Left lung (tissue), 10 donors: ENCODE data around the gene PCDHA9. TPM values are rescaled to one million over a fixed set of nuclear protein-coding genes. Genes with fewer than 3 reads are reported as not detected.
A peak's percentile ranks its signal among the peaks of the same experiment; 100 is the strongest.

Experiments
- ATAC-seq: fragments of 200-7000 bp; cut with Tn5 transposase; one replicate; pipeline ENCODE4 v1.9.1; 2020; ENCODE audit warnings: moderate library complexity
- DNase-seq, 4 donors: peaks; one replicate each; pipeline ENCODE4 v3.0.0-alpha.2; 2013 to 2020
- H3K27ac ChIP-seq, 2 donors: fragments of 200-600 bp; sonication (generic) in 1 of 2; one replicate each; pipeline versions ENCODE4 v1.5.0 to v1.8.0; 2020 to 2021
- H3K27me3 ChIP-seq, 2 donors: fragments of 200-600 bp; sonication (generic) in 1 of 2; one replicate each; pipeline versions ENCODE4 v1.5.0 to v1.8.0; 2020 to 2021
- H3K36me3 ChIP-seq, 2 donors: fragments of 200-600 bp; sonication (generic) in 1 of 2; one replicate each; pipeline versions ENCODE4 v1.5.0 to v1.8.0; 2020 to 2021
- H3K4me1 ChIP-seq, 2 donors: fragments of 200-600 bp; one replicate each; pipeline ENCODE4 v1.8.0; 2021
- H3K4me3 ChIP-seq, 2 donors: fragments of 200-600 bp; sonication (generic) in 1 of 2; one replicate each; pipeline versions ENCODE4 v1.5.0 to v1.8.0; 2020 to 2021; ENCODE audit warnings: mild to moderate bottlenecking in 1 of 2
- H3K9me3 ChIP-seq, 2 donors: fragments of 200-600 bp; sonication (generic) in 1 of 2; one replicate each; pipeline versions ENCODE4 v1.5.0 to v1.8.0; 2020 to 2021
- intact Hi-C, 2 donors: fragments of 100-400 bp; cut with DNase I; formaldehyde crosslinking; loops; one replicate each; pipeline versions ENCODE4 v1.11.2 to v1.14.2; 2022
- polyA plus RNA-seq, 6 donors: library from polyadenylated mRNA; unstranded; fragments of 120-200 nt; gene quantifications; one replicate each; pipeline ENCODE4 v1.2.1, GENCODE V29; 2013; ENCODE audit not compliant: insufficient read length in 6 of 6
- total RNA-seq, 2 donors: library from RNA; stranded (reverse); fragmentation: NEBNext Ultra II Directional; extraction: Animal tissue kit (Norgen Biotek cat#: 25700); gene quantifications; one replicate each; pipeline ENCODE4 v1.2.1, GENCODE V29; 2021
- TF ChIP-seq, protein P1 (sequence below), 2 donors: fragments of 200-600 bp; sonication (generic) in 1 of 2; IDR thresholded peaks; one replicate each; pipeline versions ENCODE4 v1.5.0 to v1.8.0; 2021; ENCODE audit warnings: antibody characterized with exemption in 2 of 2
- donor health status: DM: no; HTN: yes; CAD: no.
- donor health status: DM: no; HTN: no; CAD: no.

The PCDHA9 gene
- total and polyA plus RNA-seq, 8 donors, result 0.03 to 0.20 (median 0.06) TPM; not detected in 1

DNA sequence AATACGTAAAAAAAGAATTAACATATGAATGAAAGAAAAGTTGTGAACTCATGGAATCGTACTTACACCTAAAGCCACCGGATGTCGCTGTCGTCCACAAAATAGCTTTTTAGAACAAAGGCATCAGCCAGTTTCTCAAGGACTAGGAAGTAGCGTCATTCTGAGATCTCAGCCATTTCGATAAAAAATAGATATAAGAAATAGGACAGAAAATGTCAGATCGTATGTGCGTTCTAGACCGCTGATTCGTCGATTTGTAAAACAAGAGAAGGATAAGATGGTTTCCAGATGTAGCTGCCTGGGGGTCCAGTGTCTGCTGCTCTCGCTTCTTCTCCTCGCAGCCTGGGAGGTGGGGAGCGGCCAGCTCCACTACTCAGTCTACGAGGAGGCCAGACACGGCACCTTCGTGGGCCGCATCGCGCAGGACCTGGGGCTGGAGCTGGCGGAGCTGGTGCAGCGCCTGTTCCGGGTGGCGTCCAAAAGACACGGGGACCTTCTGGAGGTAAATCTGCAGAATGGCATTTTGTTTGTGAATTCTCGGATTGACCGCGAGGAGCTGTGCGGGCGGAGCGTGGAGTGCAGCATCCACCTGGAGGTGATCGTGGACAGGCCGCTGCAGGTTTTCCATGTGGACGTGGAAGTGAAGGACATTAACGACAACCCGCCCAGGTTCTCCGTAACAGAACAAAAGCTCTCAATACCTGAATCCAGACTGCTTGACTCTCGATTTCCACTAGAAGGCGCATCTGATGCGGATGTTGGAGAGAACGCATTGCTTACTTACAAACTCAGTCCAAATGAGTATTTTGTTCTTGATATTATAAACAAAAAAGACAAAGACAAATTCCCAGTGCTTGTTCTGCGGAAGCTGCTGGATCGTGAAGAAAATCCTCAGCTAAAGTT lies 7.8 kb downstream of the PCDHA9 start, which contains the start of gene PCDHA10:
Gene PCDHA10, plus strand, starts transcription at position 126 of the 903 bp plus-strand sequence. Its CDS starts 152 bp downstream, at position 278.
- peaks cover 0 to 18% of the 10 kb centered on the region in 2 donors for H3K9me3 ChIP-seq
- intact Hi-C loops, result no loop called here
- H3K4me3 ChIP-seq, result no peak within 1 kb of the TSS
- peaks cover 0 to 12% of the 10 kb centered on the region in 2 donors for H3K27me3 ChIP-seq
- H3K27ac ChIP-seq, result no peak within 1 kb of the TSS
- ATAC-seq, result no peak
- peak in 1 of 4 donors; percentile 13 for DNase-seq
- no peaks in the 10 kb centered on the region for H3K36me3 ChIP-seq
- TF ChIP-seq, protein P1, sequence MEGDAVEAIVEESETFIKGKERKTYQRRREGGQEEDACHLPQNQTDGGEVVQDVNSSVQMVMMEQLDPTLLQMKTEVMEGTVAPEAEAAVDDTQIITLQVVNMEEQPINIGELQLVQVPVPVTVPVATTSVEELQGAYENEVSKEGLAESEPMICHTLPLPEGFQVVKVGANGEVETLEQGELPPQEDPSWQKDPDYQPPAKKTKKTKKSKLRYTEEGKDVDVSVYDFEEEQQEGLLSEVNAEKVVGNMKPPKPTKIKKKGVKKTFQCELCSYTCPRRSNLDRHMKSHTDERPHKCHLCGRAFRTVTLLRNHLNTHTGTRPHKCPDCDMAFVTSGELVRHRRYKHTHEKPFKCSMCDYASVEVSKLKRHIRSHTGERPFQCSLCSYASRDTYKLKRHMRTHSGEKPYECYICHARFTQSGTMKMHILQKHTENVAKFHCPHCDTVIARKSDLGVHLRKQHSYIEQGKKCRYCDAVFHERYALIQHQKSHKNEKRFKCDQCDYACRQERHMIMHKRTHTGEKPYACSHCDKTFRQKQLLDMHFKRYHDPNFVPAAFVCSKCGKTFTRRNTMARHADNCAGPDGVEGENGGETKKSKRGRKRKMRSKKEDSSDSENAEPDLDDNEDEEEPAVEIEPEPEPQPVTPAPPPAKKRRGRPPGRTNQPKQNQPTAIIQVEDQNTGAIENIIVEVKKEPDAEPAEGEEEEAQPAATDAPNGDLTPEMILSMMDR (IDR thresholded peaks at IDR 0.05), result no peak
- no peaks in the 10 kb centered on the region for H3K4me1 ChIP-seq

GRCh38 chr5:140857177-140857986 lies 9.2 kb downstream of the PCDHA9 start:
- ATAC-seq (no peak), DNase-seq (no peak)
- no peak overlapping the region for H3K27ac ChIP-seq
- no peaks in the 10 kb centered on the region for H3K4me1 ChIP-seq
- H3K4me3 ChIP-seq, result no peak overlapping the region
- no peaks in the 10 kb centered on the region for H3K36me3 ChIP-seq
- intact Hi-C loops, result no loop called here
- H3K9me3 ChIP-seq, result peaks cover 0 to 31% of the 10 kb centered on the region in 2 donors
- TF ChIP-seq, protein P1 (IDR thresholded peaks at IDR 0.05), result no peak
- peaks cover 0 to 23% of the 10 kb centered on the region in 2 donors for H3K27me3 ChIP-seq

- H3K4me3 ChIP-seq, result no peak overlapping the region
- intact Hi-C loops, result no loop called here
- H3K27ac ChIP-seq, result no peak overlapping the region
- H3K4me1 ChIP-seq, result no peaks in the 10 kb centered on the region
- H3K36me3 ChIP-seq, result no peaks in the 10 kb centered on the region
- ATAC-seq (no peak), DNase-seq (no peak)
- H3K27me3 ChIP-seq, result peaks cover 0 to 26% of the 10 kb centered on the region in 2 donors
- peaks cover 0 to 36% of the 10 kb centered on the region in 2 donors for H3K9me3 ChIP-seq
- TF ChIP-seq, protein P1 (IDR thresholded peaks at IDR 0.05), result no peak
These were observed 9.7 kb downstream of the PCDHA9 start for GRCh38 chr5:140857987-140858240.

DNA sequence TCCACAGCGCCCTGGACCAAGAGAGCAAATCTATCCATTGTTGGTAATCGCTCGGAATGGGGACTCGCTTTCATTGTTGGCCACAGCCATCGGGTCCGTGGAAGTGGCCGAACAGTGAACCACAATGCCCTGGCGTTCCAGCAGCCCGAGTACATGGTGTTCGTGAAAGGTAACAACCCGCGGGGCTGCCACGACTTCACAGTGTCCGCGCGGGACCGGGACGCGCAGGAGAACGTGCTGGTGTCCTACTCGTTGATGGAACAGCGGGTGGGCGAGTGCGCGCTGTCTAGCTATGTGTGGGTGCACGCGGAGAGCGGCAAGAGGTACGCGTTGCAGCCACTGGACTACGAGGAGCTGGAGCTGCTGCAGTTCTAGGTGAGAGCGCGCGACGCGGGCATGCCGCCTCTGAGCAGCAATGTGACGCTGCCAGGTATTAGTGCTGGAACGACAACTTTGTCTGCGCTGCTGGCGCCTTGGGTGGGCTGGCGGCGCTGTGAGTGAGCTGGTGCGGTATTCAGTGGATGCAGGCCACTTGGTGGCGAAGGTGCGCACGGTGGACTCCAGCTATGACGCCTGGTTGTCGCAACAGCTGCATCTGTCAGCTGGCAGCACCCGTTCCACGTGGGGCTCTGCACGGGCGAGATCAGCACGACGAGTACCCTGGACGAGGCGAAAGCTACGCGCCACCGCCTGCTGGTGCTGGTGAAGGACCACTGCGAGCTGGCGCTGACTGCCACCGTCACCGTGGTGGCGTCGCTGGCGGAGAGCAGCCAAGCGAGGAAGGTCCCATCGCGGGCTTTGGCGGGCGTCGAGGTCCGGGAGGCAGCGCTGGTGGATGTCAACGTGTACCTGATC lies 14.5 kb downstream of the PCDHA9 start:
- Histone ChIP-seq H3K4me1 (no peaks in the 10 kb centered on the region), H3K27me3 (peaks cover 0 to 41% of the 10 kb centered on the region in 2 donors), H3K27ac (no peak overlapping the region), H3K36me3 (no peaks in the 10 kb centered on the region), H3K4me3 (no peak overlapping the region), H3K9me3 (peaks cover 0 to 32% of the 10 kb centered on the region in 2 donors)
- intact Hi-C loops, result no loop called here
- peak in 1 of 4 donors; percentile 75 for DNase-seq
- TF ChIP-seq, protein P1 (IDR thresholded peaks at IDR 0.05), result no peak
- ATAC-seq, result no peak
